ENCODE measurements around the gene SEPTIN10. TPM values are rescaled to one million over a fixed set of nuclear protein-coding genes. Genes with fewer than 3 reads are reported as not detected.

Gene SEPTIN10
- total RNA-seq, 1 donor from 2014 or later, result 1.4 TPM

DNA sequence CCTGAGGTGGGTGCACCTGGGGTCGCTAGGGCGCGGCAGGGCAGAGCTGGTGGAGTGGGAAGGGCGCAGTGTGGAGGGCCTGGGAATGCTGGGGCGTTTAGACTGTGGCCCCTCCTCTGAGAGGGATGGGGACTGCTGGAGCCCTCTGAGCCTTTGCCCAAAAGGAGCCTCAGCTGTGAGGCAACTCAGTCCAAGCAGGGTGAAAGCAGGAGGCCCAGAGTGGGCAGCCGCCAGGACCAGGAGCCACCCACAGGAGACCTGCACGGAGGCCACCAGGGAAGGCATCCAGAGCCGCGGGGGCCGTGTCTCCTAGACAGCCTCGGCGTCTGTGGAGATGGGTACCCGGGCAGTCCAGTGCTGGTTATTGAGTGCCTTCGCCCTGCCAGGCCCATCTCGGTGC, 114.9 kb downstream of the SEPTIN10 start:
- intact Hi-C loops (cut with micrococcal nuclease), result loop anchor here (10.0 kb wide), 1 partner anchor 104 kb away; no protein-coding TSS in a partner anchor
- Mint-ChIP-seq H3K9me3 (no peaks in the 10 kb centered on the region), H3K36me3 (ENCODE audit: low read depth) (no peaks in the 10 kb centered on the region), H3K4me1 (ENCODE audit: low read depth) (no peaks in the 10 kb centered on the region), H3K27me3 (ENCODE audit: low read depth) (no peaks in the 10 kb centered on the region), H3K27ac (no peak overlapping the region), H3K4me3 (ENCODE audit: low read depth) (no peak overlapping the region)
- no peak for DNase-seq (ENCODE audit: low spot score)

GRCh38 chr2:109497911-109498870, 115.6 kb downstream of the SEPTIN10 start:
- H3K27ac Mint-ChIP-seq, result no peak overlapping the region
- intact Hi-C loops (cut with micrococcal nuclease), result loop anchor here (10.0 kb wide), 1 partner anchor 103 kb away; no protein-coding TSS in a partner anchor
- no peak for DNase-seq (ENCODE audit: low spot score)
- no peaks in the 10 kb centered on the region for H3K4me1 Mint-ChIP-seq (ENCODE audit: low read depth)
- H3K36me3 Mint-ChIP-seq (ENCODE audit: low read depth), result no peaks in the 10 kb centered on the region
- no peaks in the 10 kb centered on the region for H3K27me3 Mint-ChIP-seq (ENCODE audit: low read depth)
- no peaks in the 10 kb centered on the region for H3K9me3 Mint-ChIP-seq
- no peak overlapping the region for H3K4me3 Mint-ChIP-seq (ENCODE audit: low read depth)

DNA sequence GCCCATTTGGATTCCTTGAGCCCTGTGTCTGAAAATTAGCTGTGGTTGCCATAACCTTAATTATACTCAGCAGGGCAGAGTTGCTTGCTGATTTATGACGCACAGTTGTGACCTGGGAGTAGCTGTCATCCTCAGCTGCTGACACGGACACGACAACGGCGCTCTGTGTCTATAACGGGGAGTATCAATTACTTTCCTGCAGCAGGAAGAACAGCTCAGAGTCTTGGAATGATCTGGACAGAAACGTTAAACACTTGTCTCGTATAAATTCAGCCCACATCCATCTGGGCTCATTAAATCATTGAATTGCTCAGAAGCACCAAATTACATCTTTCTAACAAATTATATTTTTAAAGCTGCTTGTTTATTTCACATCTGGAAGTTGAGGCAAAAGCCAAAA, 116.3 kb downstream of the SEPTIN10 start:
- H3K36me3 Mint-ChIP-seq (ENCODE audit: low read depth), result no peaks in the 10 kb centered on the region
- H3K4me1 Mint-ChIP-seq (ENCODE audit: low read depth), result no peaks in the 10 kb centered on the region
- H3K9me3 Mint-ChIP-seq, result no peaks in the 10 kb centered on the region
- no peaks in the 10 kb centered on the region for H3K27me3 Mint-ChIP-seq (ENCODE audit: low read depth)
- no peak overlapping the region for H3K27ac Mint-ChIP-seq
- no peak overlapping the region for H3K4me3 Mint-ChIP-seq (ENCODE audit: low read depth)
- DNase-seq (ENCODE audit: low spot score), result no peak
- intact Hi-C loops (cut with micrococcal nuclease), result loop anchor here (10.0 kb wide), 1 partner anchor 103 kb away; no protein-coding TSS in a partner anchor

GRCh38 chr2:109494351-109494750, 119.4 kb downstream of the SEPTIN10 start:
- H3K4me1 Mint-ChIP-seq (ENCODE audit: low read depth), result no peaks in the 10 kb centered on the region
- H3K27me3 Mint-ChIP-seq (ENCODE audit: low read depth), result no peaks in the 10 kb centered on the region
- no peak for DNase-seq (ENCODE audit: low spot score)
- no peaks in the 10 kb centered on the region for H3K9me3 Mint-ChIP-seq
- H3K36me3 Mint-ChIP-seq (ENCODE audit: low read depth), result no peaks in the 10 kb centered on the region
- H3K27ac Mint-ChIP-seq, result no peak overlapping the region
- intact Hi-C loops (cut with micrococcal nuclease), result loop anchor here (10.0 kb wide), 1 partner anchor 100 kb away; no protein-coding TSS in a partner anchor
- no peak overlapping the region for H3K4me3 Mint-ChIP-seq (ENCODE audit: low read depth)

- no peaks in the 10 kb centered on the region for H3K27me3 Mint-ChIP-seq (ENCODE audit: low read depth)
- no peak for DNase-seq (ENCODE audit: low spot score)
- no peaks in the 10 kb centered on the region for H3K4me1 Mint-ChIP-seq (ENCODE audit: low read depth)
- intact Hi-C loops (cut with micrococcal nuclease), result loop anchor here (10.0 kb wide), 1 partner anchor 99 kb away; no protein-coding TSS in a partner anchor
- H3K27ac Mint-ChIP-seq, result no peak overlapping the region
- no peaks in the 10 kb centered on the region for H3K36me3 Mint-ChIP-seq (ENCODE audit: low read depth)
- no peaks in the 10 kb centered on the region for H3K9me3 Mint-ChIP-seq
- H3K4me3 Mint-ChIP-seq (ENCODE audit: low read depth), result no peak overlapping the region
These were observed 120.4 kb downstream of the SEPTIN10 start for GRCh38 chr2:109493176-109493935.

Other genes starting within 250 kb of the SEPTIN10 start
- gene SOWAHC, start 398 bp upstream of the SEPTIN10 start, total RNA-seq, result 1.7 and 1.9 TPM in 2 replicates
- gene RGPD5, start 180.3 kb upstream of the SEPTIN10 start, total RNA-seq, result 25.9 and 36.1 TPM in 2 replicates

Measured in activated T-helper 2 cell treated with anti-CD3 and anti-CD28 coated beads, Interferon-gamma antibody, Interleukin-2, Interleukin-4, amounts not matched to agents 10 μg/mL and 5 μg/mL and 100 μg/mL, durations not matched to agents 14 hours and 24 hours and 36 hours (primary cell).